Pancreas (tissue), 10 donors: ENCODE data around the gene POLK. TPM values are rescaled to one million over a fixed set of nuclear protein-coding genes. Genes with fewer than 3 reads are reported as not detected.

Experiments used
- ATAC-seq, 4 donors: fragments of 200-7000 bp; cut with Tn5 transposase; one replicate each; pipeline versions ENCODE4 v1.8.0 to v1.9.1; 2020; ENCODE audit warnings: mild to moderate bottlenecking in 4 of 4, moderate library complexity in 4 of 4
- DNase-seq, 6 donors: peaks; one replicate each; pipeline ENCODE4 v3.0.0-alpha.2; 2020
- FAIRE-seq: peaks from 2 replicates; lab custom pipeline; 2012; peaks lifted over from hg19 to GRCh38; lab: Jason Lieb, UNC
- H3K27ac ChIP-seq, 4 donors: fragments of 200-600 bp; sonication (generic); 1 replicate in 3 of 4; 2 replicates in 1 of 4; pipeline versions ENCODE4 v1.5.0 to v1.8.0; 2020
- H3K27me3 ChIP-seq, 4 donors: fragments of 200-600 bp; one replicate each; pipeline ENCODE4 v1.8.0; 2021
- H3K36me3 ChIP-seq, 3 donors: fragments of 200-600 bp; sonication (generic) in 1 of 3; one replicate each; pipeline versions ENCODE4 v1.5.0 to v1.8.0; 2020 to 2021
- H3K4me1 ChIP-seq, 3 donors: fragments of 200-600 bp; one replicate each; pipeline ENCODE4 v1.8.0; 2021
- H3K4me3 ChIP-seq, 4 donors: fragments of 200-600 bp; sonication (generic) in 2 of 4; one replicate each; pipeline versions ENCODE4 v1.5.0 to v1.8.0; 2020 to 2021
- H3K9me3 ChIP-seq, 4 donors: fragments of 200-600 bp; one replicate each; pipeline ENCODE4 v1.8.0; 2021
- CTCF ChIP-seq, 4 donors: fragments of 200-600 bp; sonication (generic) in 3 of 4; IDR thresholded peaks; one replicate each; pipeline versions ENCODE4 v1.5.0 to v1.8.0; 2021; ENCODE audit warnings: antibody characterized with exemption in 4 of 4
- WGBS, 2 donors: extraction: QIAGEN DNeasy Blood & Tissue Kit; methylation state at CpG; one replicate each; pipeline ENCODE4 v1.1.7; 2013; 5-methylcytosine and 5-hydroxymethylcytosine counted together
- intact Hi-C, 3 donors: fragments of 100-400 bp; cut with DNase I; formaldehyde crosslinking; loops; one replicate each; pipeline versions ENCODE4 v1.11.1 to v1.14.2; 2022
- polyA plus RNA-seq, 2 donors: library from polyadenylated mRNA; stranded (reverse); fragments of 200-250 nt; gene quantifications; one replicate each; pipeline ENCODE4 v1.2.3, GENCODE V29; 2013
- total RNA-seq, 6 donors: library from RNA; stranded (reverse); fragmentation: NEBNext Ultra II Directional in 4 of 6; extraction: Animal tissue kit (Norgen Biotek cat#: 25700) in 4 of 6; gene quantifications; one replicate each; pipeline versions ENCODE4 v1.2.1 to v1.2.4, GENCODE V29; 2021 to 2023
- donor health status: healthy with polysubstance abuse.
- donor health status: DM: no; HTN: no; CAD: no; lungs with moderate emphysema.
- donor health status: DM: no; HTN: no; CAD: no.
- donor health status: control.
- donor health status: control.
- donor health status: Bipolar disorder and iron deficiency.
- donor health status: DM: yes; HTN: yes; CAD: no.
- donor health status: DM: no; HTN: no; CAD: no.
- donor health status: DM: no; HTN: no; CAD: no.
- donor health status: DM: yes; HTN: yes; CAD: no.

The POLK gene
- total and polyA plus RNA-seq, 8 donors: 3.9 to 18.5 (median 11.3) TPM

- intact Hi-C loops: no loop called here
- Histone ChIP-seq H3K4me1 (peaks cover 0 to 22% (median 3%) of the 10 kb centered on the region in 3 donors), H3K27me3 (no peaks in the 10 kb centered on the region), H3K4me3 (no peak overlapping the region), H3K27ac (no peak overlapping the region), H3K9me3 (no peaks in the 10 kb centered on the region), H3K36me3 (no peaks in the 10 kb centered on the region)
- no peak for FAIRE-seq
- 36 to 37% methylated on average over 4 of the region's 4 CpGs for WGBS, 2 donors
- peak; percentile 92 to 96 (median 95) for ATAC-seq
- no peak for TF ChIP-seq CTCF (IDR thresholded peaks at IDR 0.05)
- DNase-seq: peak in 3 of 6 donors; percentile 11 to 50 (median 28)
These were observed 110.9 kb downstream of the POLK start for GRCh38 chr5:75622564-75622963.

DNA sequence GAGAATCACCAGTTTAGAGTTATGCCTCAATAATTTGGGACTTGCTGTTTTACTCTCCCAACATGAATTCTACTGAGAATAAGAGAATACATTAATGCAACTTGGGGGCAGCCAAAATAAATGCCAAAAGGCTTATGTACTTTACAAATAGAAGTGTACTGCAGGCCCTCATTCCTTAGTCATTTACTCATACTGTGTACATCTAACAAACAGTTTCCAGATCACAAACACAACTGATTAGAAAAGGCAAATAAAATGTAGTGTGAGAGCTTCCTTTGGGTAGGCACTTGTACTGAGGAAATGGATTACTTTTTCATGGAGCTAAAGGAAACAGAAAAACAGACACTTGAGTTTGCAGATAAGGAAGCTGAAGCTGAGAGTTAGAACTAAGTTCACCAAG is 112.2 kb downstream of the POLK start:
- ATAC-seq: peak in 2 of 4 donors; percentile 8 to 19
- H3K4me1 ChIP-seq: peaks cover 0 to 22% (median 3%) of the 10 kb centered on the region in 3 donors
- H3K9me3 ChIP-seq: no peaks in the 10 kb centered on the region
- FAIRE-seq: no peak
- no peak for DNase-seq
- H3K4me3 ChIP-seq: no peak overlapping the region
- intact Hi-C loops: no loop called here
- H3K27me3 ChIP-seq: no peaks in the 10 kb centered on the region
- H3K27ac ChIP-seq: no peak overlapping the region
- TF ChIP-seq CTCF (IDR thresholded peaks at IDR 0.05): no peak
- no peaks in the 10 kb centered on the region for H3K36me3 ChIP-seq

DNA sequence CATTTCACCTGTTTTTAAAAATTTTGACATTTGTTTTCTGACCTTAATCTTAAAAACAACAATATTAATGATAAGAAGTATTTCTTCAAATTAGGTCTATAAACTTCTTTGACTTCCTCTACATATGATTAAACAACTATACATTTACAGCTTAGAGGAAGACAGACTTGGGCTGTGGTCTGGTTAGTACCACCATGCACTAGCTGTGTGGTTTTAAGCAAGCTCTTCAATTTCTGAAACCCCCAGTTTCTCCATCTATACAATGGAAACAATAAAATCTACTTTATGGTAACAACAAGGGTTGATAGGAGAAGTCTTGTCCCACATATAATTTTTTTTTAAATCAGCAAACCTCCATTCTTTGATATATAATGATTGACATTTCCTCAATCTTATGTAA is 115.3 kb downstream of the POLK start:
- no peaks in the 10 kb centered on the region for H3K27me3 ChIP-seq
- no peak for FAIRE-seq
- H3K4me3 ChIP-seq: no peak overlapping the region
- no peak for DNase-seq
- H3K9me3 ChIP-seq: no peaks in the 10 kb centered on the region
- H3K4me1 ChIP-seq: peaks cover 0 to 22% (median 3%) of the 10 kb centered on the region in 3 donors
- intact Hi-C loops: no loop called here
- no peak for ATAC-seq
- no peak overlapping the region for H3K27ac ChIP-seq
- no peaks in the 10 kb centered on the region for H3K36me3 ChIP-seq
- no peak for TF ChIP-seq CTCF (IDR thresholded peaks at IDR 0.05)

DNA sequence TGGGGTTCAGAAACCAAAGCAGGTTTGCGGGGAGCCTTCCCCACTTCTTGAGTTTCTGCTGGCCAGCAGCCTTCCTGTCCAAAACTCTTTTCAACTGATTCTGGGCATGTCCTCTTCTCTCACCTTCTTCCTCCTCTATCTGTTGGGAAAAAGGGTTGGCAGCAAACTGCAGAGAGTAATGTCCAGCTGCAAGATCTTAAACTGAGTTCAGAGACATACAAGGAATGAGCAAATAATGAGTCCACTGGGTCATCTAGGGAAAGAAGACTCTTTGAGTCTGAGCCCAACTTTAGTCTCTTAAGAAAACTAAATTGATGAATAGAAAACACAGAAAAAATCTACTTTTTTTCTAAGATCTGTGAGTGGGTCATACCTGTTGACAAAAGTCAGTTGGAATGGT is 116.1 kb downstream of the POLK start:
- no peak overlapping the region for H3K4me3 ChIP-seq
- FAIRE-seq (no peak), ATAC-seq (no peak), DNase-seq (no peak)
- intact Hi-C loops: no loop called here
- peaks cover 0 to 13% (median 2%) of the 10 kb centered on the region in 3 donors for H3K4me1 ChIP-seq
- H3K27ac ChIP-seq: no peak overlapping the region
- no peak for TF ChIP-seq CTCF (IDR thresholded peaks at IDR 0.05)
- H3K9me3 ChIP-seq: no peaks in the 10 kb centered on the region
- 90 to 95% methylated on average over 1 of the region's 1 CpG for WGBS, 2 donors
- no peaks in the 10 kb centered on the region for H3K36me3 ChIP-seq
- H3K27me3 ChIP-seq: no peaks in the 10 kb centered on the region

- Histone ChIP-seq H3K27me3 (no peaks in the 10 kb centered on the region), H3K4me1 (no peaks in the 10 kb centered on the region), H3K27ac (no peak overlapping the region), H3K36me3 (no peaks in the 10 kb centered on the region), H3K4me3 (no peak overlapping the region), H3K9me3 (no peaks in the 10 kb centered on the region)
- intact Hi-C loops: no loop called here
- no peak for TF ChIP-seq CTCF (IDR thresholded peaks at IDR 0.05)
- 72 to 81% methylated on average over 2 of the region's 2 CpGs for WGBS, 2 donors
- FAIRE-seq (no peak), DNase-seq (no peak), ATAC-seq (no peak)
These were observed 119.2 kb downstream of the POLK start for GRCh38 chr5:75630875-75631274.
